A549 (cell line): ENCODE results near the gene RAB38. TPM values are rescaled to one million over a fixed set of nuclear protein-coding genes. Genes with fewer than 3 reads are reported as not detected.

ENCODE experiments used
- ATAC-seq, 2 experiments: fragments of 200-7000 bp in 1 of 2; fragments of >200 bp in 1 of 2; cut with Nextera tagmentation in 1 of 2; cut with Tn5 transposase in 1 of 2; 3 replicates each; pipeline versions ENCODE4 v1.8.0 to v1.9.1; 2018 to 2020; ENCODE audit warnings: mild to moderate bottlenecking in 1 of 2, moderate library complexity in 1 of 2
- CTCF ChIA-PET: fragments of 300-600 bp; sonication (Branson Sonifier 250); formaldehyde crosslinking; extraction: SDS; loops from one replicate; lab custom pipeline; 2021; ENCODE audit warnings: antibody characterized with exemption, inconsistent platforms; lab: Yijun Ruan, JAX
- POLR2A ChIA-PET: fragments of 350-600 bp; formaldehyde crosslinking; extraction: SDS; loops from one replicate; lab custom pipeline; 2021; ENCODE audit warnings: antibody characterized with exemption, inconsistent platforms; lab: Yijun Ruan, JAX
- DNase-seq, 2 experiments: peaks; one replicate each; pipeline versions ENCODE4 v3.0.0 to v3.0.0-alpha.2; 2011 to 2016; ENCODE audit warnings: low read depth in 1 of 2, low spot score in 1 of 2
- FAIRE-seq: peaks from 2 replicates; lab custom pipeline; 2011; peaks lifted over from hg19 to GRCh38; lab: Jason Lieb, UNC
- H3K27ac ChIP-seq, 2 experiments: fragments of >200 bp; sonication (Bioruptor Twin); formaldehyde crosslinking; 3 replicates each; pipeline ENCODE4 v1.5.1; 2016 to 2017
- H3K4me1 ChIP-seq: fragments of >200 bp; sonication (Bioruptor Twin); formaldehyde crosslinking; 3 replicates; pipeline ENCODE4 v1.6.1; 2016
- H3K4me2 ChIP-seq: fragments of >200 bp; sonication (Bioruptor Twin); formaldehyde crosslinking; 3 replicates; pipeline ENCODE4 v1.6.1; 2016
- H3K4me3 ChIP-seq: fragments of >200 bp; sonication (Bioruptor Twin); formaldehyde crosslinking; 3 replicates; pipeline ENCODE4 v1.5.1; 2016
- H3K9me3 ChIP-seq: fragments of >200 bp; sonication (Bioruptor Twin); formaldehyde crosslinking; 3 replicates; pipeline ENCODE4 v1.6.1; 2016
- BHLHE40 ChIP-seq: IDR thresholded peaks from 2 replicates; pipeline ENCODE4 v1.6.1; 2012; ENCODE audit warnings: low read depth, low read length, inconsistent platforms
- CEBPB ChIP-seq, 2 experiments: fragments of >200 bp in 1 of 2; sonication (Bioruptor Twin) in 1 of 2; formaldehyde crosslinking in 1 of 2; IDR thresholded peaks; 2 replicates each; pipeline ENCODE4 v1.6.1; 2012 to 2016
- FOSL2 ChIP-seq, 2 experiments: fragments of 450-650 bp in 1 of 2; fragments of >200 bp in 1 of 2; sonication (Bioruptor Twin) in 1 of 2; formaldehyde crosslinking; IDR thresholded peaks; 2 replicates each; pipeline versions ENCODE4 v1.5.0 to v1.6.1; 2016 to 2020; ENCODE audit warnings: mild to moderate bottlenecking in 1 of 2, moderate library complexity in 1 of 2
- HEYL ChIP-seq: fragments of 250-450 bp; sonication (Bioruptor Pico); IDR thresholded peaks from 2 replicates; pipeline ENCODE4 v1.8.0; 2021; ENCODE audit warnings: mild to moderate bottlenecking, moderate library complexity
- HOXB13 ChIP-seq: fragments of 250-450 bp; sonication (Bioruptor Pico); IDR thresholded peaks from 2 replicates; pipeline ENCODE4 v1.5.0; 2020; ENCODE audit warnings: low read depth, mild to moderate bottlenecking, moderate library complexity
- JUN ChIP-seq, 2 experiments: fragments of >200 bp; sonication (Bioruptor Twin); formaldehyde crosslinking; IDR thresholded peaks; 2 replicates in 1 of 2; 3 replicates in 1 of 2; pipeline ENCODE4 v1.6.1; 2016 to 2017
- KDM1A ChIP-seq: fragments of 200-600 bp; sonication (generic); IDR thresholded peaks from 2 replicates; pipeline ENCODE4 v1.6.1; 2016; ENCODE audit warnings: low read depth, mild to moderate bottlenecking
- MAFK ChIP-seq: fragments of 450-650 bp; IDR thresholded peaks from 2 replicates; pipeline ENCODE4 v1.6.1; 2014; ENCODE audit not compliant: partially characterized antibody
- MAZ ChIP-seq: fragments of 150-350 bp; IDR thresholded peaks from 2 replicates; pipeline ENCODE4 v1.6.1; 2014; ENCODE audit warnings: antibody characterized with exemption, low read depth, low read length, borderline replicate concordance
- NFE2L2 ChIP-seq: fragments of 150-350 bp; conservative IDR thresholded peaks from 2 replicates; pipeline ENCODE4 v1.6.1; 2014; ENCODE audit warnings: low read length
- NPAS2 ChIP-seq: fragments of 250-450 bp; sonication (Bioruptor Pico); IDR thresholded peaks from 2 replicates; pipeline ENCODE4 v1.8.0; 2022; ENCODE audit warnings: mild to moderate bottlenecking, moderate library complexity, borderline replicate concordance
- NR3C1 ChIP-seq: fragments of >200 bp; sonication (Bioruptor Twin); formaldehyde crosslinking; IDR thresholded peaks from 3 replicates; pipeline ENCODE4 v1.6.1; 2017
- PHF8 ChIP-seq: fragments of 200-600 bp; sonication (generic); IDR thresholded peaks from 2 replicates; pipeline ENCODE4 v1.6.1; 2016; ENCODE audit warnings: low read depth, mild to moderate bottlenecking, antibody characterized with exemption, moderate library complexity, borderline replicate concordance
- POLR2A ChIP-seq: IDR thresholded peaks from 2 replicates; pipeline ENCODE4 v1.6.1; 2012; ENCODE audit warnings: mild to moderate bottlenecking, low read length
- RFX5 ChIP-seq: fragments of 450-650 bp; IDR thresholded peaks from 2 replicates; pipeline ENCODE4 v1.7.1; 2014; ENCODE audit warnings: antibody characterized with exemption, mild to moderate bottlenecking, moderate library complexity
- SMC3 ChIP-seq: fragments of >200 bp; sonication (Bioruptor Twin); formaldehyde crosslinking; IDR thresholded peaks from 3 replicates; pipeline ENCODE4 v1.6.1; 2018; ENCODE audit warnings: inconsistent platforms
- TFCP2L1 ChIP-seq: fragments of 250-450 bp; sonication (Bioruptor Pico); IDR thresholded peaks from 2 replicates; pipeline ENCODE4 v1.5.0; 2021; ENCODE audit warnings: mild to moderate bottlenecking
- TP53 ChIP-seq: fragments of 250-450 bp; sonication (Bioruptor Pico); IDR thresholded peaks from 2 replicates; pipeline ENCODE4 v1.5.0; 2021; ENCODE audit warnings: mild to moderate bottlenecking, moderate library complexity
- ZC3H11A ChIP-seq: fragments of 450-650 bp; IDR thresholded peaks from 2 replicates; pipeline ENCODE4 v1.6.1; 2014; ENCODE audit warnings: antibody characterized with exemption, mild to moderate bottlenecking
- ZFP36 ChIP-seq: fragments of 450-650 bp; IDR thresholded peaks from 2 replicates; pipeline ENCODE4 v1.6.1; 2014; ENCODE audit warnings: borderline replicate concordance; ENCODE audit not compliant: partially characterized antibody
- WGBS: methylation state at CpG from one replicate; pipeline ENCODE4 v1.1.6; 2017; ENCODE audit errors: missing lambda C conversion rate; 5-methylcytosine and 5-hydroxymethylcytosine counted together
- polyA plus RNA-seq, 4 experiments: library from polyadenylated mRNA; depleted of rRNA in 3 of 4; stranded (reverse); fragments of >200 nt; fragmentation: RNase III in 1 of 4; extraction: RNeasy Plus Mini Kit Qiagen cat#74134 plus additional on column Dnase treatment in 1 of 4; gene quantifications; 2 replicates in 3 of 4; 3 replicates in 1 of 4; pipeline ENCODE4 v1.2.3, GENCODE V29; 2011 to 2017
- TF ChIP-seq, protein P1 (sequence below): fragments of >200 bp; sonication (Bioruptor Twin); formaldehyde crosslinking; IDR thresholded peaks from 3 replicates; pipeline ENCODE4 v1.5.1; 2016
- TF ChIP-seq, protein P2 (sequence below): IDR thresholded peaks from 2 replicates; pipeline ENCODE4 v1.6.1; 2012; ENCODE audit warnings: low read depth, borderline replicate concordance
- TF ChIP-seq, protein P3 (sequence below): fragments of 450-650 bp; IDR thresholded peaks from 2 replicates; pipeline ENCODE4 v1.6.1; 2014; ENCODE audit warnings: antibody characterized with exemption

RAB38 gene
- polyA plus RNA-seq, 2 of the 4 experiments (the other 2 are of a cell fraction): 0.59 to 1.6 TPM

DNA sequence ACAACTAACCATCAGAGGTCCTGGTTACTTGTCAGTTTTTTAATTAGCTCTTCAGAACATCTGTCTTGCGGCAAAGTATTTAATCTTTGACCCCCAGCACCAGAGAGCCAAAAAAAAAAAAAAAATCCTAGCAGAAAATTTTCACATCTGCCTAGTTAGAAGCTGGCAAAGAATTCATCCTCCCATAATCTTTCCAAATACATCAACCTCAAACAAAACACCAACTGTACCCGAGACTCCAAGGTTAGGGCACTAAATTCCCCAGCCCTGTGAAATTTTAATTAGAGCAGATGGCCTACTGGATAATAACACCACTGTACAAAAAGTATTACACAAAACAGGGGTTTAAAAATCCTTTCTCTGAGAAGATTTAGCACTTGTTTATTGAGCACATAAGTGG is 55.7 kb downstream of the RAB38 start:
- no peak for ATAC-seq
- DNase-seq: no peak
- no peak for FAIRE-seq
- WGBS: 43% methylated on average over 2 of the region's 2 CpGs
- Histone ChIP-seq H3K4me3 (no peak overlapping the region), H3K9me3 (no peaks in the 10 kb centered on the region), H3K4me1 (no peaks in the 10 kb centered on the region), H3K4me2 (no peak overlapping the region), H3K27ac (no peak overlapping the region)
- TF ChIP-seq NR3C1 (no peak), PHF8 (no peak), TFCP2L1 (CRISPR knock-in tag) (no peak), SMC3 (no peak), ZFP36 (no peak), RFX5 (no peak), KDM1A (no peak), MAZ (no peak), ZC3H11A (no peak)
- POLR2A ChIA-PET: no interaction called here
- CTCF ChIA-PET: no interaction called here

DNA sequence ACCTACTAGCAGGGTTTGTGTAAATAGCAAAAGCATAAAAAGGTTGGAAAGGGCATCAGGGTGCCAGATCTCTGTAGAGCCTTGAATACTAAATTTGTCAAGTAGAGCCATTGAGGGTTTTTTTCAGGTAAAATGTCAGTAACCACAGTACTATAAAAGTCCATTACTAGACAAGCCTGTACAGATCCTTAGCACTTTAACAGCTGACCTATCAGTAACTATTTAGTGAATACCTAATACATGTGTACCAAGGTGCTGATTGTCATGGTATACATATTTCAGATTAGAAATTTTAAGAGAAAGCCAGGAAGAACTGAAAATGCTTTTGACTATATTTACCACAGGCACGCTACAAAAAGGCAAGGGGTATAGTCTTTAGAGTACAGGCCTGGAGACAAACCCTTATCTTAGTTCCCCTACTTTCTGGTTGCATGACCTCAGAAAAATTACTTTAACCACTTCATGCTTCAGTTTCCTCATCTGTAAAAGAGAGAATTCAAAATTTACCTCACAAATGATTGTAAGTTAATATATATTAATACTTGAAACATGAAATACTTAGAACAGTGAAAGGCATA is 57.9 kb downstream of the RAB38 start:
- no peak overlapping the region for H3K4me3 ChIP-seq
- ChIA-PET POLR2A (no interaction called here), CTCF (interaction anchor here (1.0 to 1.7 kb wide), 3 partner anchors 11 to 427 kb away, joined by 3 to 4 read pairs (median 3); no protein-coding TSS in a partner anchor)
- no peak for ATAC-seq
- no peaks in the 10 kb centered on the region for H3K9me3 ChIP-seq
- H3K4me2 ChIP-seq: no peak overlapping the region
- DNase-seq: no peak
- no peak for TF ChIP-seq HOXB13 (CRISPR knock-in tag)
- TF ChIP-seq CEBPB (IDR thresholded peaks at IDR 0.05): no peak
- TF ChIP-seq, protein P1, sequence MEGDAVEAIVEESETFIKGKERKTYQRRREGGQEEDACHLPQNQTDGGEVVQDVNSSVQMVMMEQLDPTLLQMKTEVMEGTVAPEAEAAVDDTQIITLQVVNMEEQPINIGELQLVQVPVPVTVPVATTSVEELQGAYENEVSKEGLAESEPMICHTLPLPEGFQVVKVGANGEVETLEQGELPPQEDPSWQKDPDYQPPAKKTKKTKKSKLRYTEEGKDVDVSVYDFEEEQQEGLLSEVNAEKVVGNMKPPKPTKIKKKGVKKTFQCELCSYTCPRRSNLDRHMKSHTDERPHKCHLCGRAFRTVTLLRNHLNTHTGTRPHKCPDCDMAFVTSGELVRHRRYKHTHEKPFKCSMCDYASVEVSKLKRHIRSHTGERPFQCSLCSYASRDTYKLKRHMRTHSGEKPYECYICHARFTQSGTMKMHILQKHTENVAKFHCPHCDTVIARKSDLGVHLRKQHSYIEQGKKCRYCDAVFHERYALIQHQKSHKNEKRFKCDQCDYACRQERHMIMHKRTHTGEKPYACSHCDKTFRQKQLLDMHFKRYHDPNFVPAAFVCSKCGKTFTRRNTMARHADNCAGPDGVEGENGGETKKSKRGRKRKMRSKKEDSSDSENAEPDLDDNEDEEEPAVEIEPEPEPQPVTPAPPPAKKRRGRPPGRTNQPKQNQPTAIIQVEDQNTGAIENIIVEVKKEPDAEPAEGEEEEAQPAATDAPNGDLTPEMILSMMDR: no peak
- TF ChIP-seq NR3C1: no peak
- TF ChIP-seq BHLHE40: no peak
- TF ChIP-seq JUN (IDR thresholded peaks at IDR 0.05): no peak
- no peak for TF ChIP-seq HEYL (CRISPR knock-in tag)
- no peak for TF ChIP-seq TP53
- TF ChIP-seq KDM1A: no peak
- TF ChIP-seq, protein P2, sequence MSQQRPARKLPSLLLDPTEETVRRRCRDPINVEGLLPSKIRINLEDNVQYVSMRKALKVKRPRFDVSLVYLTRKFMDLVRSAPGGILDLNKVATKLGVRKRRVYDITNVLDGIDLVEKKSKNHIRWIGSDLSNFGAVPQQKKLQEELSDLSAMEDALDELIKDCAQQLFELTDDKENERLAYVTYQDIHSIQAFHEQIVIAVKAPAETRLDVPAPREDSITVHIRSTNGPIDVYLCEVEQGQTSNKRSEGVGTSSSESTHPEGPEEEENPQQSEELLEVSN: no peak
- TF ChIP-seq NPAS2 (CRISPR knock-in tag): no peak
- FAIRE-seq: no peak
- 89% methylated on average over 1 of the region's 1 CpG for WGBS
- H3K27ac ChIP-seq: no peak overlapping the region
- no peaks in the 10 kb centered on the region for H3K4me1 ChIP-seq

DNA sequence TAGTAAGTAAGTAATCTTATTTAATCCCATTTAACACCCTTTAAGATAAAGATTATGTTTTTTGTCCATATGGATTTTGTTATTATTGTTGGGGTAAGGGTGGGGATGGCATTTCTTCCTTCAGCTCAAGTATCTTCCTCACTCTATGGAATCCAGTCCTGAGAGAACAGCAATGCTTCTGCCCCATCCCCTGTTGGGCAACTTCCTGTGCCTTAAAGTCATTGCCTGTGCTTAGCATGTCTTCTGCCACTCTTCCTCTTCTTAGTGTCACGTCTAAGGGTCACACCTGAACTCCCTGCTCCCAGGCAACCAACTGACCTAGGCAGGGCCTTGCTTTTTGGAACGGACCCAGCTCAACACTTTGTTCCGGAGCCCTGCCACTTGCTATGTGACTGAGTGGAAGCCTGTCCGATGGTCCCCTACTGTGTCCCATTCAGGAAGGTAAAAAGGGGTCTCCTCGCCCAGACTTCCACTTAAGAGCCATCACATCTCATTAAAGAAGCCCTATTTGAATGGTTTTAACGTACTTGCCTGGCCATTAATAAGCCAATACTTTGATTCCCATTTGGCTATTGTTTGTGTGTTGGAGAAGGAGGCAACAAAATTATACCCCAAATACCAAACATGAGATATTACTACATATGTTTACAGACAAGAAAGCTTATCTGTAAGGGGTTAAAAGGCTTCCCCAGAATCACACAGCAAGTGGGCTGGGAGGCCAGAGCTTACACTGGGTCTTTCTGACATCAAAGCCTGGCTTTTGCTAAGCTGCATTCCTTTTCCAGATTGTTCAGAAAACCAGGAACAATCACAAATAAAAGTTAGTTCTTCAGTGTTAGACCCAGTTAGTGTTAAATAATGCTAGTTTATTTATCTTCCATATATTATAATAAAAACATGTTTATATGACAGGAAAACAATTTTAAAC is 59.2 kb downstream of the RAB38 start:
- POLR2A ChIA-PET: no interaction called here
- H3K4me1 ChIP-seq: no peaks in the 10 kb centered on the region
- H3K27ac ChIP-seq: no peak overlapping the region
- DNase-seq (no peak), FAIRE-seq (no peak), ATAC-seq (no peak)
- CTCF ChIA-PET: interaction anchor here (1.2 to 1.7 kb wide), 3 partner anchors 10 to 436 kb away, joined by 3 to 4 read pairs (median 3); no protein-coding TSS in a partner anchor
- 70% methylated on average over 6 of the region's 6 CpGs for WGBS
- no peaks in the 10 kb centered on the region; the same call in 2 of the 3 replicates for H3K9me3 ChIP-seq
- no peak overlapping the region for H3K4me2 ChIP-seq
- TF ChIP-seq, protein P3, sequence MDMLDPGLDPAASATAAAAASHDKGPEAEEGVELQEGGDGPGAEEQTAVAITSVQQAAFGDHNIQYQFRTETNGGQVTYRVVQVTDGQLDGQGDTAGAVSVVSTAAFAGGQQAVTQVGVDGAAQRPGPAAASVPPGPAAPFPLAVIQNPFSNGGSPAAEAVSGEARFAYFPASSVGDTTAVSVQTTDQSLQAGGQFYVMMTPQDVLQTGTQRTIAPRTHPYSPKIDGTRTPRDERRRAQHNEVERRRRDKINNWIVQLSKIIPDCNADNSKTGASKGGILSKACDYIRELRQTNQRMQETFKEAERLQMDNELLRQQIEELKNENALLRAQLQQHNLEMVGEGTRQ: no peak
- no peak for TF ChIP-seq FOSL2 (IDR thresholded peaks at IDR 0.05)
- TF ChIP-seq FOSL2 (CRISPR knock-in tag; IDR thresholded peaks at IDR 0.05): no peak
- no peak for TF ChIP-seq TP53
- no peak for TF ChIP-seq NFE2L2
- TF ChIP-seq, protein P1: no peak
- no peak for TF ChIP-seq MAFK
- no peak for TF ChIP-seq POLR2A
- no peak for TF ChIP-seq NPAS2 (CRISPR knock-in tag)
- H3K4me3 ChIP-seq: no peak overlapping the region
